Hepatocyte (in vitro differentiated cells): ENCODE results near the gene PGAP1. TPM values are rescaled to one million over a fixed set of nuclear protein-coding genes. Genes with fewer than 3 reads are reported as not detected.

Source experiments
- DNase-seq: peaks from one replicate; pipeline ENCODE4 v3.0.0-alpha.2; 2016; ENCODE audit warnings: low spot score
- H2AFZ ChIP-seq: fragments of 200-600 bp; sonication (generic); 2 replicates; pipeline ENCODE4 v1.6.0; 2016; ENCODE audit warnings: antibody characterized with exemption, mild to moderate bottlenecking
- H3K27ac ChIP-seq: fragments of 200-600 bp; sonication (generic); 2 replicates; pipeline ENCODE4 v1.5.1; 2016; ENCODE audit warnings: mild to moderate bottlenecking
- H3K27me3 ChIP-seq: fragments of 200-600 bp; sonication (generic); 2 replicates; pipeline ENCODE4 v1.6.1; 2016
- H3K36me3 ChIP-seq: fragments of 200-600 bp; sonication (generic); replicated peaks from 2 replicates; pipeline ENCODE4 v1.5.1; 2016; ENCODE audit warnings: low read depth; ENCODE audit not compliant: insufficient read depth
- H3K4me1 ChIP-seq: fragments of 200-600 bp; sonication (generic); 2 replicates; pipeline ENCODE4 v1.5.1; 2016; ENCODE audit warnings: mild to moderate bottlenecking, moderate library complexity; ENCODE audit not compliant: insufficient read depth
- H3K4me2 ChIP-seq: fragments of 200-600 bp; sonication (generic); 2 replicates; pipeline ENCODE4 v1.6.0; 2016
- H3K4me3 ChIP-seq: fragments of 200-600 bp; sonication (generic); 2 replicates; pipeline ENCODE4 v1.5.1; 2016; ENCODE audit warnings: mild to moderate bottlenecking
- H3K79me2 ChIP-seq: fragments of 200-600 bp; sonication (generic); 2 replicates; pipeline ENCODE4 v1.6.0; 2017; ENCODE audit warnings: mild to moderate bottlenecking
- H3K9me2 ChIP-seq: fragments of 200-600 bp; sonication (generic); replicated peaks from 2 replicates; pipeline ENCODE4 v1.6.0; 2017; ENCODE audit warnings: mild to moderate bottlenecking; ENCODE audit not compliant: insufficient read depth
- H3K9me3 ChIP-seq: fragments of 200-600 bp; sonication (generic); 2 replicates; pipeline ENCODE4 v1.5.1; 2016; ENCODE audit warnings: low read depth, mild to moderate bottlenecking
- H4K20me1 ChIP-seq: fragments of 200-600 bp; sonication (generic); 2 replicates; pipeline ENCODE4 v1.6.0; 2016; ENCODE audit warnings: mild to moderate bottlenecking; ENCODE audit not compliant: insufficient read depth, poor library complexity, severe bottlenecking
- CTCF ChIP-seq: fragments of 200-600 bp; sonication (generic); IDR thresholded peaks from 2 replicates; pipeline ENCODE4 v1.5.1; 2016; ENCODE audit warnings: antibody characterized with exemption, mild to moderate bottlenecking; ENCODE audit not compliant: poor library complexity
- EZH2 ChIP-seq: fragments of 200-600 bp; sonication (generic); IDR thresholded peaks from 2 replicates; pipeline ENCODE4 v1.6.1; 2016; ENCODE audit warnings: antibody characterized with exemption, mild to moderate bottlenecking, borderline replicate concordance
- EZH2phosphoT487 ChIP-seq: fragments of 200-600 bp; sonication (generic); IDR thresholded peaks from one replicate; pipeline ENCODE4 v1.6.1; 2018; ENCODE audit warnings: antibody characterized with exemption, mild to moderate bottlenecking, low read depth, moderate library complexity; ENCODE audit not compliant: unreplicated experiment, severe bottlenecking
- WGBS: methylation state at CpG from one replicate; pipeline ENCODE4 v1.1.6; 2016; ENCODE audit warnings: low lambda C conversion rate; ENCODE audit errors: missing lambda C conversion rate; 5-methylcytosine and 5-hydroxymethylcytosine counted together
- polyA plus RNA-seq: library from polyadenylated mRNA; unstranded; fragments of >200 nt; fragmentation: Nextera tagmentation; extraction: Ambion mirVana; gene quantifications from 2 replicates; pipeline ENCODE4 v1.2.1, GENCODE V29; 2016
- total RNA-seq: library from RNA; depleted of rRNA; stranded (reverse); fragments of >200 nt; gene quantifications from 2 replicates; pipeline ENCODE4 v1.2.3, GENCODE V29; 2014

Gene PGAP1
- total and polyA plus RNA-seq, 2 experiments from 2014 or later = 2.6 to 15.3 TPM

- H3K4me2 ChIP-seq = no peak overlapping the region
- TF ChIP-seq EZH2 (no peak), CTCF (no peak), EZH2phosphoT487 (no peak)
- no peak overlapping the region for H3K4me3 ChIP-seq
- no peak overlapping the region for H2AFZ ChIP-seq
- no peaks in the 10 kb centered on the region for H3K9me3 ChIP-seq
- 82% methylated on average over 2 of the region's 2 CpGs for WGBS
- no peaks in the 10 kb centered on the region for H3K27me3 ChIP-seq
- H3K27ac ChIP-seq = no peak overlapping the region
- no peaks in the 10 kb centered on the region for H3K79me2 ChIP-seq
- no peaks in the 10 kb centered on the region for H4K20me1 ChIP-seq
- no peaks in the 10 kb centered on the region for H3K9me2 ChIP-seq
- H3K4me1 ChIP-seq = no peaks in the 10 kb centered on the region
- no peak for DNase-seq
- no peaks in the 10 kb centered on the region for H3K36me3 ChIP-seq
Observed at GRCh38 chr2:196827356-196827755, 99.2 kb downstream of the PGAP1 start.

- no peaks in the 10 kb centered on the region for H4K20me1 ChIP-seq
- no peaks in the 10 kb centered on the region for H3K9me2 ChIP-seq
- no peaks in the 10 kb centered on the region for H3K4me1 ChIP-seq
- no peak overlapping the region for H3K27ac ChIP-seq
- DNase-seq = peak; percentile 13
- no peak overlapping the region for H3K4me3 ChIP-seq
- H3K36me3 ChIP-seq = no peaks in the 10 kb centered on the region
- no peak overlapping the region for H2AFZ ChIP-seq
- no peaks in the 10 kb centered on the region for H3K9me3 ChIP-seq
- H3K4me2 ChIP-seq = no peak overlapping the region
- H3K27me3 ChIP-seq = no peaks in the 10 kb centered on the region
- TF ChIP-seq EZH2phosphoT487 (no peak), EZH2 (no peak), CTCF (no peak)
- no peaks in the 10 kb centered on the region for H3K79me2 ChIP-seq
Observed at GRCh38 chr2:196823750-196824522, 102.6 kb downstream of the PGAP1 start.

- WGBS = 86% methylated on average over 1 of the region's 1 CpG
- no peak for TF ChIP-seq EZH2phosphoT487
- TF ChIP-seq EZH2 = no peak
- TF ChIP-seq CTCF = no peak
- H4K20me1 ChIP-seq = no peaks in the 10 kb centered on the region
- H3K9me3 ChIP-seq = no peaks in the 10 kb centered on the region
- H2AFZ ChIP-seq = no peak overlapping the region
- no peak for DNase-seq
- H3K4me3 ChIP-seq = no peak overlapping the region
- no peaks in the 10 kb centered on the region for H3K27me3 ChIP-seq
- H3K27ac ChIP-seq = no peak overlapping the region
- H3K36me3 ChIP-seq = no peaks in the 10 kb centered on the region
- H3K4me2 ChIP-seq = no peak overlapping the region
- no peaks in the 10 kb centered on the region for H3K4me1 ChIP-seq
- H3K9me2 ChIP-seq = no peaks in the 10 kb centered on the region
- no peaks in the 10 kb centered on the region for H3K79me2 ChIP-seq
Observed at GRCh38 chr2:196821195-196821594, 105.3 kb downstream of the PGAP1 start.
